H1 (cell line): ENCODE measurements around the gene MYL11. TPM values are rescaled to one million over a fixed set of nuclear protein-coding genes. Genes with fewer than 3 reads are reported as not detected.

Experiments
- CTCF ChIA-PET: fragments of 300-600 bp; sonication (Branson Sonifier 250); formaldehyde crosslinking; loops from one replicate; lab custom pipeline; 2021; ENCODE audit not compliant: partially characterized antibody; lab: Charles Lee
- POLR2A ChIA-PET: fragments of 300-600 bp; sonication (Branson Sonifier 250); formaldehyde crosslinking; loops from one replicate; lab custom pipeline; 2021; ENCODE audit warnings: inconsistent platforms; ENCODE audit not compliant: partially characterized antibody; lab: Charles Lee
- DNase-seq, 2 experiments: peaks; one replicate each; pipeline versions ENCODE4 v3.0.0 to v3.0.0-alpha.2; 2010 to 2022; ENCODE audit warnings: low spot score in 2 of 2, low read depth in 1 of 2, mixed read lengths in 1 of 2
- FAIRE-seq: peaks from 2 replicates; lab custom pipeline; 2011; peaks lifted over from hg19 to GRCh38; lab: Jason Lieb, UNC
- H2AFZ ChIP-seq: 2 replicates; pipeline ENCODE4 v1.8.1; 2012; ENCODE audit warnings: low read length, inconsistent platforms
- H2AK5ac ChIP-seq: 2 replicates; pipeline ENCODE4 v1.6.1; 2013; ENCODE audit warnings: low read depth, low read length
- H2BK120ac ChIP-seq: replicated peaks from 2 replicates; pipeline ENCODE3; 2013; ENCODE audit warnings: low read depth, low read length, inconsistent platforms
- H2BK12ac ChIP-seq: 2 replicates; pipeline ENCODE4 v1.6.1; 2013; ENCODE audit warnings: low read depth, low read length
- H2BK15ac ChIP-seq: 2 replicates; pipeline ENCODE4 v1.6.1; 2013; ENCODE audit warnings: low read length
- H2BK20ac ChIP-seq: 2 replicates; pipeline ENCODE4 v1.6.1; 2013; ENCODE audit warnings: low read length
- H2BK5ac ChIP-seq: 2 replicates; pipeline ENCODE4 v1.6.1; 2013; ENCODE audit warnings: low read depth, low read length
- H3K14ac ChIP-seq: 2 replicates; pipeline ENCODE4 v1.6.1; 2013; ENCODE audit warnings: inconsistent platforms; ENCODE audit not compliant: insufficient read length
- H3K18ac ChIP-seq: 2 replicates; pipeline ENCODE4 v1.6.1; 2013; ENCODE audit warnings: low read length; ENCODE audit errors: extremely low read depth
- H3K23ac ChIP-seq: 2 replicates; pipeline ENCODE4 v1.6.1; 2013; ENCODE audit warnings: inconsistent platforms; ENCODE audit not compliant: insufficient read length
- H3K23me2 ChIP-seq: 2 replicates; pipeline ENCODE4 v1.6.1; 2013; ENCODE audit warnings: low read depth, low read length
- H3K27ac ChIP-seq: 2 replicates; pipeline ENCODE4 v1.6.1; 2011; ENCODE audit warnings: low read depth, low read length, inconsistent platforms
- H3K27me3 ChIP-seq, 4 experiments: replicated peaks in 1 of 4; 1 replicate in 1 of 4; 2 replicates in 3 of 4; pipeline versions ENCODE4 v1.6.1 to v1.8.1; 2011 to 2013; ENCODE audit warnings: low read length in 3 of 4, mild to moderate bottlenecking in 3 of 4, inconsistent platforms in 2 of 4, mixed read lengths in 2 of 4, moderate library complexity in 1 of 4; ENCODE audit not compliant: control insufficient read depth in 3 of 4, insufficient read depth in 3 of 4; ENCODE audit errors: extremely low read depth in 1 of 4
- H3K36me3 ChIP-seq, 4 experiments: 2 replicates each; pipeline versions ENCODE4 v1.6.1 to v1.8.1; 2011 to 2013; ENCODE audit warnings: mild to moderate bottlenecking in 4 of 4, low read length in 3 of 4, moderate library complexity in 2 of 4, control low read depth in 1 of 4, inconsistent platforms in 1 of 4; ENCODE audit not compliant: insufficient read depth in 4 of 4, control insufficient read depth in 2 of 4
- H3K4ac ChIP-seq: replicated peaks from 2 replicates; pipeline ENCODE3; 2013; ENCODE audit warnings: low read length, low read depth, mixed read lengths, inconsistent platforms; ENCODE audit not compliant: insufficient read length
- H3K4me1 ChIP-seq, 4 experiments: replicated peaks in 1 of 4; 1 replicate in 1 of 4; 2 replicates in 3 of 4; pipeline versions ENCODE4 v1.6.1 to v1.8.1; 2011 to 2013; ENCODE audit warnings: low read length in 3 of 4, inconsistent platforms in 2 of 4, mixed read lengths in 1 of 4; ENCODE audit not compliant: insufficient read depth in 4 of 4, control insufficient read depth in 3 of 4
- H3K4me2 ChIP-seq, 2 experiments: 2 replicates each; pipeline versions ENCODE4 v1.6.1 to v1.8.1; 2011 to 2013; ENCODE audit warnings: low read depth in 2 of 2, low read length in 2 of 2, control low read depth in 1 of 2, inconsistent platforms in 1 of 2, mild to moderate bottlenecking in 1 of 2; ENCODE audit not compliant: insufficient read depth in 1 of 2
- H3K4me3 ChIP-seq, 4 experiments: fragments of 200-600, 300-600 bp in 1 of 4; sonication (generic), shearing (Covaris generic), sonication (Bioruptor Twin) in 1 of 4; 2 replicates each; pipeline versions ENCODE4 v1.5.1 to v1.8.1; 2011 to 2016; ENCODE audit warnings: low read length in 4 of 4, low read depth in 3 of 4, control low read depth in 2 of 4, inconsistent platforms in 2 of 4, mild to moderate bottlenecking in 2 of 4, mixed read lengths in 1 of 4, moderate library complexity in 1 of 4; ENCODE audit not compliant: insufficient read depth in 2 of 4; ENCODE audit errors: extremely low read depth in 1 of 4
- H3K56ac ChIP-seq: replicated peaks from 2 replicates; pipeline ENCODE3; 2013; ENCODE audit warnings: low read depth, mild to moderate bottlenecking, mixed read lengths, low read length, inconsistent platforms; ENCODE audit not compliant: insufficient read length
- H3K79me1 ChIP-seq: 2 replicates; pipeline ENCODE4 v1.6.1; 2013; ENCODE audit warnings: low read depth, low read length, control low read depth
- H3K79me2 ChIP-seq, 2 experiments: 2 replicates each; pipeline versions ENCODE4 v1.6.1 to v1.8.1; 2012 to 2013; ENCODE audit warnings: low read length in 2 of 2, mild to moderate bottlenecking in 2 of 2, inconsistent platforms in 1 of 2; ENCODE audit not compliant: insufficient read depth in 2 of 2, control insufficient read depth in 1 of 2
- H3K9ac ChIP-seq, 4 experiments: replicated peaks in 1 of 4; 1 replicate in 1 of 4; 2 replicates in 3 of 4; pipeline versions ENCODE4 v1.6.1 to v1.8.1; 2011 to 2013; ENCODE audit warnings: low read depth in 3 of 4, low read length in 3 of 4, control low read depth in 2 of 4, mild to moderate bottlenecking in 2 of 4, moderate library complexity in 2 of 4, inconsistent platforms in 1 of 4; ENCODE audit errors: extremely low read depth in 1 of 4
- H3K9me3 ChIP-seq, 2 experiments: 2 replicates each; pipeline versions ENCODE4 v1.6.1 to v1.8.1; 2012 to 2013; ENCODE audit warnings: mild to moderate bottlenecking in 2 of 2, moderate library complexity in 2 of 2, control low read depth in 1 of 2, inconsistent platforms in 1 of 2, low read depth in 1 of 2, low read length in 1 of 2, mixed read lengths in 1 of 2; ENCODE audit not compliant: insufficient read depth in 2 of 2
- H4K20me1 ChIP-seq, 2 experiments: replicated peaks in 1 of 2; 2 replicates each; pipeline versions ENCODE3 to v1.8.1; 2011 to 2013; ENCODE audit warnings: inconsistent platforms in 2 of 2, low read length in 2 of 2, mild to moderate bottlenecking in 1 of 2; ENCODE audit not compliant: insufficient read depth in 2 of 2, control insufficient read depth in 1 of 2
- H4K5ac ChIP-seq: 2 replicates; pipeline ENCODE4 v1.6.1; 2013; ENCODE audit warnings: low read length, low read depth, mixed read lengths, inconsistent platforms; ENCODE audit not compliant: insufficient read length
- H4K8ac ChIP-seq: 2 replicates; pipeline ENCODE4 v1.8.0; 2013; ENCODE audit warnings: mild to moderate bottlenecking, moderate library complexity, low read length, inconsistent platforms; ENCODE audit not compliant: insufficient read depth; ENCODE audit errors: extremely low read depth
- H4K91ac ChIP-seq: replicated peaks from 2 replicates; pipeline ENCODE3; 2013; ENCODE audit warnings: low read length, mixed read lengths, inconsistent platforms; ENCODE audit not compliant: insufficient read length
- CTBP2 ChIP-seq: IDR thresholded peaks from 2 replicates; pipeline ENCODE4 v1.7.0; 2011; ENCODE audit warnings: borderline replicate concordance, mild to moderate bottlenecking, moderate library complexity, mixed read lengths, low read length; ENCODE audit not compliant: insufficient read depth, insufficient read length
- FOSL1 ChIP-seq: IDR thresholded peaks from 2 replicates; pipeline ENCODE4 v1.6.1; 2011; ENCODE audit warnings: mild to moderate bottlenecking, low read depth, low read length, moderate library complexity; ENCODE audit not compliant: insufficient read depth
- HDAC2 ChIP-seq, 2 experiments: fragments of 300-600 bp in 1 of 2; sonication (generic) in 1 of 2; IDR thresholded peaks; 2 replicates each; pipeline ENCODE4 v1.6.1; 2011 to 2012; ENCODE audit warnings: low read depth in 2 of 2, low read length in 2 of 2, mild to moderate bottlenecking in 2 of 2, moderate library complexity in 2 of 2, borderline replicate concordance in 1 of 2, inconsistent platforms in 1 of 2
- NANOG ChIP-seq: IDR thresholded peaks from 2 replicates; pipeline ENCODE4 v1.6.1; 2011; ENCODE audit warnings: low read length, low read depth, mild to moderate bottlenecking, inconsistent platforms; ENCODE audit not compliant: insufficient read depth, poor library complexity, severe bottlenecking
- POLR2A ChIP-seq, 2 experiments: IDR thresholded peaks; 1 replicate in 1 of 2; 2 replicates in 1 of 2; pipeline ENCODE4 v1.6.1; 2011; ENCODE audit warnings: low read depth in 2 of 2, low read length in 2 of 2, mild to moderate bottlenecking in 2 of 2; ENCODE audit errors: control extremely low read depth in 1 of 2
- RFX5 ChIP-seq: IDR thresholded peaks from 2 replicates; pipeline ENCODE4 v1.6.1; 2011; ENCODE audit warnings: low read depth, low read length, improper control_type of control experiment, borderline replicate concordance
- SP4 ChIP-seq: IDR thresholded peaks from 2 replicates; pipeline ENCODE4 v1.6.1; 2012; ENCODE audit warnings: low read length, inconsistent platforms
- SRF ChIP-seq: IDR thresholded peaks from 2 replicates; pipeline ENCODE4 v1.6.1; 2011; ENCODE audit warnings: mild to moderate bottlenecking, low read depth, low read length, moderate library complexity
- YY1 ChIP-seq: IDR thresholded peaks from 2 replicates; pipeline ENCODE4 v1.6.1; 2011; ENCODE audit warnings: low read depth, mild to moderate bottlenecking, low read length
- ZNF274 ChIP-seq: IDR thresholded peaks from 2 replicates; pipeline ENCODE4 v1.7.0; 2012; ENCODE audit warnings: low read length, borderline replicate concordance; ENCODE audit errors: extremely low read depth
- WGBS, 2 experiments: shearing (Covaris generic) in 1 of 2; methylation state at CpG; one replicate each; pipeline versions ENCODE4 v1.1.6 to v1.1.7; 2013 to 2015; ENCODE audit warnings: low lambda C conversion rate in 2 of 2, mixed read lengths in 2 of 2, inconsistent platforms in 1 of 2, low coverage in 1 of 2, missing lambda C conversion rate in 1 of 2; ENCODE audit not compliant: insufficient replicate concordance in 2 of 2, insufficient coverage in 1 of 2, insufficient read length in 1 of 2; ENCODE audit errors: extremely low coverage in 1 of 2, missing lambda C conversion rate in 1 of 2; 5-methylcytosine and 5-hydroxymethylcytosine counted together
- polyA plus RNA-seq, 7 experiments: library from polyadenylated mRNA; depleted of rRNA in 3 of 7; stranded (reverse) in 5 of 7; unstranded in 2 of 7; fragments of >200 nt in 5 of 7; fragments of 200-250 nt in 2 of 7; gene quantifications; 1 replicate in 5 of 7; 2 replicates in 1 of 7; 4 replicates in 1 of 7; pipeline versions ENCODE4 v1.2.1 to v1.2.3, GENCODE V29; 2011 to 2013; ENCODE audit warnings: missing spikeins in 2 of 7, mixed read lengths in 2 of 7
- total RNA-seq: library from RNA; stranded (reverse); fragmentation: NEBNext Ultra II Directional; extraction: Animal tissue kit (Norgen Biotek cat#: 25700); gene quantifications from 2 replicates; pipeline ENCODE4 v1.2.1, GENCODE V29; 2021
- TF ChIP-seq, protein P1 (sequence below): IDR thresholded peaks from 2 replicates; pipeline ENCODE4 v1.6.1; 2012; ENCODE audit warnings: inconsistent platforms

MYL11 gene
- total and polyA plus RNA-seq, 2 of the 8 experiments (the other 6 are each of a cell fraction or from before 2014, with no cell fraction given), result 1.2 to 1.4 TPM

DNA sequence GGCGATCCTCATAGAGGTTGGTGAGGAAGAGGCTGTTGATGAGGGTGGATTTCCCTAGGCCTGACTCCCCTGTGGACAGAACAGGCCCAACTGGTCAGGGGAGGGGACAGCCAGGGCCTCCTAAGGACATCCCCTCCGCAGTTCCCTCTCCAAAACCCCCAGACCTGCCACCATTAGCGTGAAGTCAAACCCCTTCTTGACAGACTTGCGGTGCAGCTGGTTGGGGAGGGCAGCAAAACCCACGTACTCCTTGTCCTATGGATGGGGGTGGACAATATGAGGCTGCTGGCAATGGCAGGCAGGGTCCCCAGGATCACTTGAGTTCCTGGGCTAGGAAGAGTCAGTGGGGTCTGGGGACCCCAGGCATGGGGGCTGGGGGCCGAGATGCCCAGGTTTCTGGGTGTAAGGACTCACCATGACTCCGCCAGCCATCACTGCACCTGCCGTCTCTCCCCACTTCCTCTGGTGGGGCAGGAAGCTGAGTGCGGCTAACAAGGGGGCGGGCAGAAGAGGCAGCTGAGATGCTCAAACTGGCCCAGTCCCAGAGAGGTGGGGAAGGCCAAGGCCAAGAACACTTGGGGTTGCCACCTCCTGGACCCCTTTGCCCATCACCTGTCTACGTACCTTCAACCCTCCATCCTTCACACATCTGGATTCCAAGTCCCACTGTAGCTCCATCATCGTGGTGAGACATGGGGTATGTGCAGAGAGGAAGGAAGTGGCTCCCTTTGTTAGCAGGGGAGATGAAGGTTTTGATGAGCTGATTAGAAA, 7.7 kb downstream of the MYL11 start, which contains the start of gene SEPTIN1:
Gene SEPTIN1 (minus strand): TSS at position 451 of the 771 bp plus-strand sequence. CDS start 19 bp downstream, at position 432.
- POLR2A ChIA-PET, result interaction anchor here (0.8 to 13.6 kb wide), 5 partner anchors 11 to 32 kb away, joined by 3 to 151 read pairs (median 3); partner anchors contain the start of genes ZNF48 and ZNF771
- no peak for TF ChIP-seq ZNF274
- no peak for TF ChIP-seq NANOG
- TF ChIP-seq YY1, result no peak
- no peak for TF ChIP-seq HDAC2 (IDR thresholded peaks at IDR 0.05; ENCODE audit: borderline replicate concordance in 1 of 2, low read depth in 2 of 2, low read length in 2 of 2)
- TF ChIP-seq RFX5, result no peak
- TF ChIP-seq POLR2A (IDR thresholded peaks at IDR 0.05; ENCODE audit: control extremely low read depth in 1 of 2, low read depth in 2 of 2, low read length in 2 of 2), result no peak
- no peak for TF ChIP-seq SRF
- TF ChIP-seq SP4, result no peak
- TF ChIP-seq CTBP2, result no peak
- TF ChIP-seq, protein P1, sequence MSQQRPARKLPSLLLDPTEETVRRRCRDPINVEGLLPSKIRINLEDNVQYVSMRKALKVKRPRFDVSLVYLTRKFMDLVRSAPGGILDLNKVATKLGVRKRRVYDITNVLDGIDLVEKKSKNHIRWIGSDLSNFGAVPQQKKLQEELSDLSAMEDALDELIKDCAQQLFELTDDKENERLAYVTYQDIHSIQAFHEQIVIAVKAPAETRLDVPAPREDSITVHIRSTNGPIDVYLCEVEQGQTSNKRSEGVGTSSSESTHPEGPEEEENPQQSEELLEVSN, result no peak
- TF ChIP-seq FOSL1, result no peak

More for the DNA sequence above, 7.7 kb downstream of the MYL11 start, which contains the start of gene SEPTIN1:
- no peaks in the 10 kb centered on the region for H3K36me3 ChIP-seq
- H3K27me3 ChIP-seq, result no peaks in the 10 kb centered on the region
- no peaks in the 10 kb centered on the region for H3K79me1 ChIP-seq
- no peaks in the 10 kb centered on the region for H4K20me1 ChIP-seq
- H4K8ac ChIP-seq, result no peak within 1 kb of the TSS; the same call in 1 of the 2 replicates
- H3K14ac ChIP-seq, result no peak within 1 kb of the TSS
- no peak within 1 kb of the TSS for H3K9ac ChIP-seq
- H3K23ac ChIP-seq, result no peak within 1 kb of the TSS
- H3K4me3 ChIP-seq, result no peak within 1 kb of the TSS
- CTCF ChIA-PET, result interaction anchor here (1.0 to 2.5 kb wide), 7 partner anchors 12 to 232 kb away, joined by 3 to 9 read pairs (median 3); partner anchors contain the start of gene TBC1D10B
- peaks cover 8% of the 10 kb centered on the region for H3K23me2 ChIP-seq
- no peak within 1 kb of the TSS for H3K56ac ChIP-seq
- H2BK20ac ChIP-seq, result no peak within 1 kb of the TSS
- no peak within 1 kb of the TSS for H4K5ac ChIP-seq
- no peak within 1 kb of the TSS for H2BK12ac ChIP-seq
- H2AFZ ChIP-seq, result no peak within 1 kb of the TSS
- no peaks in the 10 kb centered on the region for H3K9me3 ChIP-seq
- H3K4ac ChIP-seq, result no peak within 1 kb of the TSS
- no peaks in the 10 kb centered on the region for H3K79me2 ChIP-seq
- H3K4me1 ChIP-seq, result peaks cover 0 to 2% (median 2%) of the 10 kb centered on the region in 4 experiments; a peak in 4 of 7 replicates
- H4K91ac ChIP-seq, result no peak within 1 kb of the TSS
- no peak within 1 kb of the TSS for H3K27ac ChIP-seq
- H3K18ac ChIP-seq, result no peak within 1 kb of the TSS
- DNase-seq (no peak), FAIRE-seq (no peak)
- 87% methylated on average over 12 of the region's 12 CpGs; no CpG with 5 or more reads in 1 of the 2 experiments for WGBS, 2 experiments
- H2BK120ac ChIP-seq, result no peak within 1 kb of the TSS
- no peak within 1 kb of the TSS; the same call in 1 of the 2 replicates for H2AK5ac ChIP-seq
- no peak within 1 kb of the TSS for H2BK5ac ChIP-seq
- no peak within 1 kb of the TSS for H3K4me2 ChIP-seq
- H2BK15ac ChIP-seq, result 0 out of 2 replicates have a peak within 1 kb of the TSS, but pooled peaks have one; percentile 67
